Measurements from ENCODE around the gene FSTL4.
A peak's percentile ranks its signal among the peaks of the same experiment; 100 is the strongest.

Gene FSTL4

GRCh38 chr5:133478199-133478985 is 133.9 kb downstream of the FSTL4 start:
- DNase-seq (ENCODE audit: low read depth, low spot score): no peak

GRCh38 chr5:133475986-133476385 is 136.4 kb downstream of the FSTL4 start:
- no peak for DNase-seq (ENCODE audit: low read depth, low spot score)

- no peak for DNase-seq (ENCODE audit: low read depth, low spot score)
These were observed 137.3 kb downstream of the FSTL4 start for GRCh38 chr5:133474851-133475590.

- DNase-seq (ENCODE audit: low read depth, low spot score): no peak
These were observed 139.1 kb downstream of the FSTL4 start for GRCh38 chr5:133473291-133473690.

- DNase-seq (ENCODE audit: low read depth, low spot score): no peak
These were observed 139.5 kb downstream of the FSTL4 start for GRCh38 chr5:133472829-133473228.

- DNase-seq (ENCODE audit: low read depth, low spot score): no peak
These were observed 140.6 kb downstream of the FSTL4 start for GRCh38 chr5:133471699-133472098.

- DNase-seq (ENCODE audit: low read depth, low spot score): no peak
These were observed 141.5 kb downstream of the FSTL4 start for GRCh38 chr5:133470841-133471240.

- DNase-seq (ENCODE audit: low read depth, low spot score): no peak
These were observed 142.5 kb downstream of the FSTL4 start for GRCh38 chr5:133469846-133470245.

GRCh38 chr5:133469252-133469651 is 143.1 kb downstream of the FSTL4 start:
- no peak for DNase-seq (ENCODE audit: low read depth, low spot score)

- DNase-seq (ENCODE audit: low read depth, low spot score): no peak
These were observed 143.7 kb downstream of the FSTL4 start for GRCh38 chr5:133468596-133468995.

- DNase-seq (ENCODE audit: low read depth, low spot score): no peak
These were observed 144.4 kb downstream of the FSTL4 start for GRCh38 chr5:133467826-133468463.

GRCh38 chr5:133467335-133467779 is 145.0 kb downstream of the FSTL4 start:
- no peak for DNase-seq (ENCODE audit: low read depth, low spot score)

GRCh38 chr5:133466556-133467334 is 145.6 kb downstream of the FSTL4 start:
- DNase-seq (ENCODE audit: low read depth, low spot score): no peak

GRCh38 chr5:133464013-133464412 is 148.3 kb downstream of the FSTL4 start:
- DNase-seq (ENCODE audit: low read depth, low spot score): no peak

GRCh38 chr5:133461796-133462516 is 150.4 kb downstream of the FSTL4 start:
- no peak for DNase-seq (ENCODE audit: low read depth, low spot score)

GRCh38 chr5:133460172-133460758 is 152.1 kb downstream of the FSTL4 start:
- DNase-seq (ENCODE audit: low read depth, low spot score): peak; percentile 12

- no peak for DNase-seq (ENCODE audit: low read depth, low spot score)
These were observed 152.7 kb downstream of the FSTL4 start for GRCh38 chr5:133459474-133460160.

GRCh38 chr5:133458435-133458834 is 153.9 kb downstream of the FSTL4 start:
- no peak for DNase-seq (ENCODE audit: low read depth, low spot score)

GRCh38 chr5:133457439-133458355 is 154.6 kb downstream of the FSTL4 start:
- DNase-seq (ENCODE audit: low read depth, low spot score): no peak
